Measurements from ENCODE around the gene TCEAL4.

- no peak for TF ChIP-seq CTCF (IDR thresholded peaks at IDR 0.05; ENCODE audit: low read depth, low read length, missing input control)
- no peak for TF ChIP-seq GABPA (IDR thresholded peaks at IDR 0.05 in 1 of 2, conservative IDR thresholded peaks at IDR 0.05 in 1 of 2)
Observed at GRCh38 chrX:103586659-103587058, 1.3 kb downstream of the TCEAL4 start.

Data from liver (tissue), 3 donors.